K562 (cell line): ENCODE results near the gene HELT. TPM values are rescaled to one million over a fixed set of nuclear protein-coding genes. Genes with fewer than 3 reads are reported as not detected.

Experiments used
- ATAC-seq: fragments of 200-7000 bp; cut with Tn5 transposase; 3 replicates; pipeline ENCODE4 v1.9.1; 2020; ENCODE audit warnings: moderate library complexity
- BruUV-seq: library from RNA; stranded (reverse); fragments of 400-500 nt; replicated peaks from 2 replicates; lab custom pipeline; 2021; lab: Mats Ljungman, UMichigan
- CTCF ChIA-PET: fragments of 300-600 bp; formaldehyde crosslinking; extraction: SDS; loops from one replicate; lab custom pipeline; 2021; ENCODE audit warnings: low intra/inter-chr PET ratio; lab: Yijun Ruan, JAX
- POLR2A ChIA-PET: fragments of 300-600, 350-650 bp; sonication (Branson Sonifier 250); formaldehyde crosslinking; extraction: SDS; loops from one replicate; lab custom pipeline; 2021; ENCODE audit warnings: antibody characterized with exemption, inconsistent platforms; lab: Yijun Ruan, JAX
- DNase-seq, 4 experiments: peaks; one replicate each; pipeline versions ENCODE4 v3.0.0 to v3.0.0-alpha.2; 2011 to 2018; ENCODE audit warnings: low spot score in 3 of 4, mixed read lengths in 3 of 4; ENCODE audit errors: extremely low read depth in 1 of 4
- FAIRE-seq: peaks from 2 replicates; lab custom pipeline; 2011; peaks lifted over from hg19 to GRCh38; lab: Jason Lieb, UNC
- H2AFZ ChIP-seq: 2 replicates; pipeline ENCODE4 v1.6.0; 2011; ENCODE audit warnings: low read depth, low read length, control low read depth, inconsistent platforms
- H3K27ac ChIP-seq: fragments of 200-600 bp; 3 replicates; pipeline ENCODE4 v1.8.0; 2011; ENCODE audit warnings: low read depth, mild to moderate bottlenecking, control low read depth, inconsistent platforms, low read length, moderate library complexity, mixed read lengths; ENCODE audit errors: extremely low read depth
- H3K27me3 ChIP-seq, 2 experiments: fragments of 300-600 bp in 1 of 2; 2 replicates in 1 of 2; 3 replicates in 1 of 2; pipeline versions ENCODE4 v1.6.0 to v1.8.0; 2011; ENCODE audit warnings: inconsistent platforms in 2 of 2, low read length in 2 of 2, mild to moderate bottlenecking in 1 of 2, mixed read lengths in 1 of 2, moderate library complexity in 1 of 2; ENCODE audit not compliant: control insufficient read depth in 2 of 2, insufficient read depth in 2 of 2
- H3K36me3 ChIP-seq: fragments of 300-600 bp; 3 replicates; pipeline ENCODE4 v1.8.0; 2011; ENCODE audit warnings: mild to moderate bottlenecking, low read length, inconsistent platforms; ENCODE audit not compliant: control insufficient read depth, insufficient read depth
- H3K4me1 ChIP-seq, 2 experiments: fragments of 200-600 bp in 1 of 2; replicated peaks in 1 of 2; 2 replicates in 1 of 2; 3 replicates in 1 of 2; pipeline versions ENCODE4 v1.5.1 to v1.8.0; 2011; ENCODE audit warnings: inconsistent platforms in 2 of 2, low read length in 2 of 2, mild to moderate bottlenecking in 1 of 2, mixed read lengths in 1 of 2, moderate library complexity in 1 of 2; ENCODE audit not compliant: control insufficient read depth in 2 of 2, insufficient read depth in 2 of 2
- H3K4me2 ChIP-seq: 2 replicates; pipeline ENCODE4 v1.6.1; 2011; ENCODE audit warnings: low read length, control low read depth, inconsistent platforms, mixed read lengths; ENCODE audit not compliant: insufficient read depth
- H3K4me3 ChIP-seq: fragments of 200-600 bp; sonication (generic), shearing (Covaris generic); 2 replicates; pipeline ENCODE4 v1.5.1; 2016; ENCODE audit warnings: control low read depth, inconsistent platforms
- H3K79me2 ChIP-seq: fragments of 200-600 bp; 3 replicates; pipeline ENCODE4 v1.8.0; 2011; ENCODE audit warnings: low read length, inconsistent platforms; ENCODE audit not compliant: control insufficient read depth, insufficient read depth
- H3K9ac ChIP-seq, 2 experiments: 2 replicates each; pipeline versions ENCODE4 v1.6.0 to v1.6.1; 2011; ENCODE audit warnings: low read depth in 2 of 2, low read length in 2 of 2, control low read depth in 1 of 2, inconsistent platforms in 1 of 2, mild to moderate bottlenecking in 1 of 2, mixed read lengths in 1 of 2; ENCODE audit not compliant: insufficient read depth in 1 of 2
- H3K9me1 ChIP-seq: one replicate; pipeline ENCODE4 v1.6.0; 2011; ENCODE audit warnings: inconsistent platforms, mild to moderate bottlenecking, low read length, moderate library complexity; ENCODE audit not compliant: control insufficient read depth, insufficient read depth
- H3K9me3 ChIP-seq: replicated peaks from 2 replicates; pipeline ENCODE4 v1.5.1; 2011; ENCODE audit warnings: low read depth, low read length, inconsistent platforms; ENCODE audit not compliant: control insufficient read depth, insufficient read depth
- H4K20me1 ChIP-seq: replicated peaks from 2 replicates; pipeline ENCODE4 v1.6.1; 2011; ENCODE audit warnings: low read length, inconsistent platforms, mixed read lengths; ENCODE audit not compliant: control insufficient read depth, insufficient read depth
- CTCF ChIP-seq, 3 experiments: IDR thresholded peaks in 2 of 3; conservative IDR thresholded peaks in 1 of 3; 2 replicates each; pipeline ENCODE4 v1.5.1; 2011 to 2012; ENCODE audit warnings: low read length in 3 of 3, mild to moderate bottlenecking in 3 of 3, control low read depth in 2 of 3, improper control_type of control experiment in 1 of 3, inconsistent platforms in 1 of 3, low read depth in 1 of 3, mixed read lengths in 1 of 3, moderate library complexity in 1 of 3; ENCODE audit not compliant: insufficient read depth in 2 of 3
- MGA ChIP-seq: fragments of 450-650 bp; IDR thresholded peaks from 2 replicates; pipeline ENCODE4 v1.6.1; 2016; ENCODE audit warnings: mild to moderate bottlenecking, moderate library complexity
- WGBS: fragments of 100-300 bp; shearing (Covaris generic); methylation state at CpG from one replicate; pipeline ENCODE4 v1.1.6; 2016; ENCODE audit warnings: low coverage, mixed read lengths; ENCODE audit not compliant: insufficient coverage; ENCODE audit errors: missing lambda C conversion rate; 5-methylcytosine and 5-hydroxymethylcytosine counted together
- in situ Hi-C: fragments of 300-500 bp; cut with MboI; formaldehyde crosslinking; loops from 4 replicates; pipeline ENCODE4 v1.15.0; 2018; ENCODE audit warnings: inconsistent platforms, mixed read lengths
- intact Hi-C: fragments of 100-400 bp; cut with micrococcal nuclease; formaldehyde crosslinking; loops from 2 replicates; pipeline ENCODE4 v1.14.2; 2022
- polyA plus RNA-seq, 8 experiments: library from polyadenylated mRNA; depleted of rRNA in 4 of 8; stranded (reverse) in 5 of 8; unstranded in 3 of 8; fragments of >200 nt; fragmentation: Nextera tagmentation in 2 of 8; fragmentation: Illumina TruSeq in 1 of 8; extraction: Ambion mirVana in 2 of 8; extraction: Trizol in 1 of 8; gene quantifications; 2 replicates each; pipeline versions ENCODE4 v1.2.1 to v1.2.3, GENCODE V29; 2011 to 2014; ENCODE audit warnings: inconsistent platforms in 1 of 8, missing spikeins in 1 of 8
- total RNA-seq, 7 experiments: library from RNA; depleted of rRNA in 6 of 7; stranded (reverse); fragments of >200 nt in 6 of 7; fragmentation: Illumina TruSeq in 2 of 7; extraction: Trizol in 2 of 7; gene quantifications; 2 replicates each; pipeline versions ENCODE4 v1.2.1 to v1.2.3, GENCODE V29; 2011 to 2021; ENCODE audit warnings: low replicate concordance in 1 of 7

The HELT gene
- total and polyA plus RNA-seq, 9 of the 15 experiments (the other 6 are each of a cell fraction or from before 2014, with no cell fraction given) = not detected

- WGBS = 0% methylated on average over 5 of the region's 5 CpGs
- no peaks in the 10 kb centered on the region for H3K9me3 ChIP-seq
- ChIA-PET CTCF (no interaction called here), POLR2A (interaction anchor here (1.1 kb wide), 1 partner anchor 128 kb away, joined by 4 read pairs; the partner anchor contains the start of gene SLC25A4)
- no peak overlapping the region for H3K4me3 ChIP-seq
- H3K27ac ChIP-seq = no peak overlapping the region
- no peak overlapping the region for H2AFZ ChIP-seq
- peaks cover 0 to 25% of the 10 kb centered on the region in 2 experiments; a peak in 2 of 5 replicates for H3K4me1 ChIP-seq
- no peak for DNase-seq
- no peaks in the 10 kb centered on the region for H3K36me3 ChIP-seq
- no peaks in the 10 kb centered on the region for H3K79me2 ChIP-seq
- no TSS peak for BruUV-seq
- peaks cover 52 to 87% of the 10 kb centered on the region in 2 experiments for H3K27me3 ChIP-seq
- H3K4me2 ChIP-seq = no peak overlapping the region
- in situ Hi-C loops = no loop called here
- FAIRE-seq = no peak
- TF ChIP-seq MGA (no peak), CTCF (IDR thresholded peaks at IDR 0.05 in 2 of 3, conservative IDR thresholded peaks at IDR 0.05 in 1 of 3; ENCODE audit: insufficient read depth in 2 of 3, low read depth in 1 of 3, low read length in 3 of 3) (0 out of 6 replicates have a peak, but pooled peaks of 1 of the 3 experiments have one; percentile 9)
- H3K9ac ChIP-seq = no peak overlapping the region
- H3K9me1 ChIP-seq = no peaks in the 10 kb centered on the region
- H4K20me1 ChIP-seq = no peaks in the 10 kb centered on the region
- no peak for ATAC-seq
- intact Hi-C loops = no loop called here
Measured at GRCh38 chr4:185015108-185015507, 3.2 kb upstream of the HELT start.
